DND-41 (cell line): ENCODE results near the gene BCCIP.
A peak's percentile ranks its signal among the peaks of the same experiment; 100 is the strongest.

Experiments
- CTCF ChIP-seq: IDR thresholded peaks from 2 replicates; pipeline ENCODE4 v1.5.1; 2012; ENCODE audit warnings: borderline replicate concordance, low read length, moderate library complexity, mild to moderate bottlenecking; ENCODE audit not compliant: poor library complexity, severe bottlenecking; ENCODE audit errors: extremely low read depth
- EZH2 ChIP-seq: IDR thresholded peaks from 3 replicates; pipeline ENCODE4 v1.6.1; 2012; ENCODE audit warnings: borderline replicate concordance, low read depth, mild to moderate bottlenecking, moderate library complexity, low read length, inconsistent platforms; ENCODE audit not compliant: severe bottlenecking

GRCh38 chr10:125868372-125868975 lies 45.1 kb downstream of the BCCIP start:
- TF ChIP-seq CTCF: peak; percentile 83
- TF ChIP-seq EZH2: no peak
